Measurements from ENCODE around the gene L3MBTL3. TPM values are rescaled to one million over a fixed set of nuclear protein-coding genes. Genes with fewer than 3 reads are reported as not detected.

The L3MBTL3 gene
- total RNA-seq, 2 experiments from 2014 or later, result 29.0 to 30.1 TPM

DNA sequence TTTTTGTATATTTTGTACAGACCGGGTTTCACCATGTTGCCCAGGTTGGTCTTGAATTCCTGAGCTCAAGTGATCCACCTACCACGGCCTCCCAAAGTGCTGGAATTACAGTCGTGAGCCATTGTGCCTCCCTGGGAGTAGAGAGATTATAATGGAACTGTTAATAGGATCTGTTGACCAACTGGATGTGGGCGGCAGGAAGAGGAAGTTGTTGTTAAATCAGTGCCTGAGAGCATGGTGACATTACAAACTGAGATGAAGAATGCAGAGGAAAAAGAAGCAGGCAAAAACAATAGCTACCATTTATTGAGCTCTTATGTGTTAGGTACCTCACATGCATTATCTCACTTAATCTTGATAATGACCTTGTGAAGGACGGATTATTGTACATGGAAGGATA lies 9.2 kb upstream of the L3MBTL3 start:
- no peak for DNase-seq
- Mint-ChIP-seq H3K4me3 (no peak overlapping the region), H3K36me3 (ENCODE audit: low read depth) (no peaks in the 10 kb centered on the region), H3K27me3 (no peaks in the 10 kb centered on the region), H3K4me1 (ENCODE audit: low read depth) (no peaks in the 10 kb centered on the region), H3K9me3 (no peaks in the 10 kb centered on the region), H3K27ac (no peak overlapping the region)
- POLR2A ChIA-PET, result no interaction called here
- H3K27ac ChIP-seq (ENCODE audit: low read depth in 1 of 2, low read length in 2 of 2), result no peak overlapping the region
- no peaks in the 10 kb centered on the region for H3K4me1 ChIP-seq (ENCODE audit: insufficient read depth, low read length)
- no peaks in the 10 kb centered on the region for H3K9me3 ChIP-seq (ENCODE audit: control insufficient read depth in 1 of 2, insufficient read depth in 1 of 2, low read length in 2 of 2)
- TF ChIP-seq, protein P1, sequence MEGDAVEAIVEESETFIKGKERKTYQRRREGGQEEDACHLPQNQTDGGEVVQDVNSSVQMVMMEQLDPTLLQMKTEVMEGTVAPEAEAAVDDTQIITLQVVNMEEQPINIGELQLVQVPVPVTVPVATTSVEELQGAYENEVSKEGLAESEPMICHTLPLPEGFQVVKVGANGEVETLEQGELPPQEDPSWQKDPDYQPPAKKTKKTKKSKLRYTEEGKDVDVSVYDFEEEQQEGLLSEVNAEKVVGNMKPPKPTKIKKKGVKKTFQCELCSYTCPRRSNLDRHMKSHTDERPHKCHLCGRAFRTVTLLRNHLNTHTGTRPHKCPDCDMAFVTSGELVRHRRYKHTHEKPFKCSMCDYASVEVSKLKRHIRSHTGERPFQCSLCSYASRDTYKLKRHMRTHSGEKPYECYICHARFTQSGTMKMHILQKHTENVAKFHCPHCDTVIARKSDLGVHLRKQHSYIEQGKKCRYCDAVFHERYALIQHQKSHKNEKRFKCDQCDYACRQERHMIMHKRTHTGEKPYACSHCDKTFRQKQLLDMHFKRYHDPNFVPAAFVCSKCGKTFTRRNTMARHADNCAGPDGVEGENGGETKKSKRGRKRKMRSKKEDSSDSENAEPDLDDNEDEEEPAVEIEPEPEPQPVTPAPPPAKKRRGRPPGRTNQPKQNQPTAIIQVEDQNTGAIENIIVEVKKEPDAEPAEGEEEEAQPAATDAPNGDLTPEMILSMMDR (IDR thresholded peaks at IDR 0.05), result no peak
- H3K36me3 ChIP-seq (ENCODE audit: insufficient read depth, low read length), result no peaks in the 10 kb centered on the region
- intact Hi-C loops (cut with DNase I, micrococcal nuclease), result no loop called here
- CTCF ChIA-PET, result no interaction called here
- no peak for ATAC-seq (ENCODE audit: poor library complexity)
- H3K27me3 ChIP-seq (ENCODE audit: control insufficient read depth in 1 of 2, insufficient read depth in 2 of 2, low read length in 2 of 2), result no peaks in the 10 kb centered on the region
- H3K4me3 ChIP-seq (ENCODE audit: low read length), result no peak overlapping the region

GRCh38 chr6:130010387-130010786 lies 8.0 kb upstream of the L3MBTL3 start:
- intact Hi-C loops (cut with DNase I, micrococcal nuclease), result no loop called here
- no peaks in the 10 kb centered on the region for H3K9me3 Mint-ChIP-seq
- Histone ChIP-seq H3K27ac (ENCODE audit: low read depth in 1 of 2, low read length in 2 of 2) (no peak overlapping the region), H3K9me3 (ENCODE audit: control insufficient read depth in 1 of 2, insufficient read depth in 1 of 2, low read length in 2 of 2) (no peaks in the 10 kb centered on the region), H3K4me1 (ENCODE audit: insufficient read depth, low read length) (no peaks in the 10 kb centered on the region), H3K36me3 (ENCODE audit: insufficient read depth, low read length) (no peaks in the 10 kb centered on the region), H3K4me3 (ENCODE audit: low read length) (no peak overlapping the region), H3K27me3 (ENCODE audit: control insufficient read depth in 1 of 2, insufficient read depth in 2 of 2, low read length in 2 of 2) (no peaks in the 10 kb centered on the region)
- H3K27ac Mint-ChIP-seq, result no peak overlapping the region
- H3K36me3 Mint-ChIP-seq (ENCODE audit: low read depth), result no peaks in the 10 kb centered on the region
- no peaks in the 10 kb centered on the region for H3K4me1 Mint-ChIP-seq (ENCODE audit: low read depth)
- no peak for DNase-seq
- ATAC-seq (ENCODE audit: poor library complexity), result no peak
- CTCF ChIA-PET, result no interaction called here
- no peaks in the 10 kb centered on the region for H3K27me3 Mint-ChIP-seq
- POLR2A ChIA-PET, result no interaction called here
- H3K4me3 Mint-ChIP-seq, result no peak overlapping the region
- TF ChIP-seq, protein P1 (IDR thresholded peaks at IDR 0.05), result no peak

GRCh38 chr6:130012728-130013127 lies 5.7 kb upstream of the L3MBTL3 start:
- H3K27me3 ChIP-seq (ENCODE audit: control insufficient read depth in 1 of 2, insufficient read depth in 2 of 2, low read length in 2 of 2), result no peaks in the 10 kb centered on the region
- CTCF ChIA-PET, result no interaction called here
- no peaks in the 10 kb centered on the region for H3K9me3 Mint-ChIP-seq
- no peak overlapping the region for H3K4me3 ChIP-seq (ENCODE audit: low read length)
- POLR2A ChIA-PET, result no interaction called here
- intact Hi-C loops (cut with DNase I, micrococcal nuclease), result loop anchor here in 1 of 2 experiments (2.0 kb wide), 1 partner anchor 74 kb away; no protein-coding TSS in a partner anchor
- H3K36me3 Mint-ChIP-seq (ENCODE audit: low read depth), result no peaks in the 10 kb centered on the region
- H3K27ac Mint-ChIP-seq, result no peak overlapping the region
- H3K4me1 Mint-ChIP-seq (ENCODE audit: low read depth), result no peaks in the 10 kb centered on the region
- no peaks in the 10 kb centered on the region for H3K9me3 ChIP-seq (ENCODE audit: control insufficient read depth in 1 of 2, insufficient read depth in 1 of 2, low read length in 2 of 2)
- peaks cover 2% of the 10 kb centered on the region for H3K4me1 ChIP-seq (ENCODE audit: insufficient read depth, low read length)
- TF ChIP-seq, protein P1 (IDR thresholded peaks at IDR 0.05), result no peak
- ATAC-seq (ENCODE audit: poor library complexity) (no peak), DNase-seq (no peak)
- no peak overlapping the region for H3K4me3 Mint-ChIP-seq
- no peak overlapping the region for H3K27ac ChIP-seq (ENCODE audit: low read depth in 1 of 2, low read length in 2 of 2)
- H3K27me3 Mint-ChIP-seq, result no peaks in the 10 kb centered on the region
- no peaks in the 10 kb centered on the region for H3K36me3 ChIP-seq (ENCODE audit: insufficient read depth, low read length)

All from CD4-positive, alpha-beta T cell (primary cell).